ENCODE results near the gene SMCP.

- TF ChIP-seq EZH2 (IDR thresholded peaks at IDR 0.05; ENCODE audit: insufficient read depth, low read length) (no peak), CTCF (IDR thresholded peaks at IDR 0.05; ENCODE audit: insufficient read depth, low read depth, low read length) (no peak)
These were observed 22.5 kb upstream of the SMCP start for GRCh38 chr1:152855661-152856060.

Measured in astrocyte (in vitro differentiated cells and primary cell).